Hematopoietic multipotent progenitor cell (in vitro differentiated cells): ENCODE data around the gene NOD2. TPM values are rescaled to one million over a fixed set of nuclear protein-coding genes. Genes with fewer than 3 reads are reported as not detected.

ENCODE experiments used
- DNase-seq, 3 donors: peaks; one replicate each; pipeline ENCODE4 v3.0.0-alpha.2; 2011 to 2015; ENCODE audit warnings: low read depth in 2 of 3, low spot score in 2 of 3
- total RNA-seq: library from RNA; depleted of rRNA; stranded (reverse); fragments of >200 nt; gene quantifications from one replicate; pipeline ENCODE4 v1.2.3, GENCODE V29; 2012

NOD2 gene
- 4.0 TPM for total RNA-seq

GRCh38 chr16:50692999-50693781, at the start of gene NOD2:
NOD2 (plus strand) TSS chr16:50693606; CDS start chr16:50699496, 5,890 bp downstream.
- DNase-seq: no peak

- no peak for DNase-seq
These were observed 49.2 kb upstream of the NOD2 start for GRCh38 chr16:50644245-50644644.

- peak in 2 of 3 donors; percentile 42 to 58 for DNase-seq
These were observed 48.7 kb upstream of the NOD2 start for GRCh38 chr16:50644729-50645128.

GRCh38 chr16:50645563-50646220, 47.7 kb upstream of the NOD2 start:
- DNase-seq: no peak

GRCh38 chr16:50646345-50646744, 47.1 kb upstream of the NOD2 start:
- no peak for DNase-seq

- no peak for DNase-seq
These were observed 41.5 kb upstream of the NOD2 start for GRCh38 chr16:50651835-50652438.

GRCh38 chr16:50652836-50653425, 40.5 kb upstream of the NOD2 start:
- no peak for DNase-seq

- DNase-seq: no peak
These were observed 39.5 kb upstream of the NOD2 start for GRCh38 chr16:50653633-50654519.

- no peak for DNase-seq
These were observed 37.8 kb upstream of the NOD2 start for GRCh38 chr16:50655558-50656055.

- no peak for DNase-seq
These were observed 36.2 kb upstream of the NOD2 start for GRCh38 chr16:50657241-50657640.

GRCh38 chr16:50659806-50660205, 33.6 kb upstream of the NOD2 start:
- no peak for DNase-seq

GRCh38 chr16:50662306-50662940, 31.0 kb upstream of the NOD2 start:
- DNase-seq: no peak

- DNase-seq: no peak
These were observed 29.1 kb upstream of the NOD2 start for GRCh38 chr16:50664270-50664669.

GRCh38 chr16:50665128-50665878, 28.1 kb upstream of the NOD2 start:
- peak; percentile 74 to 78 (median 75) for DNase-seq

GRCh38 chr16:50666658-50667496, 26.5 kb upstream of the NOD2 start:
- peak in 2 of 3 donors; percentile 72 to 87 for DNase-seq

- DNase-seq: peak in 2 of 3 donors; percentile 37 to 41
These were observed 25.7 kb upstream of the NOD2 start for GRCh38 chr16:50667497-50668367.

GRCh38 chr16:50668368-50669008, 24.9 kb upstream of the NOD2 start:
- no peak for DNase-seq
